Astrocyte (in vitro differentiated cells and primary cell): ENCODE results near the gene SPATC1L. TPM values are rescaled to one million over a fixed set of nuclear protein-coding genes. Genes with fewer than 3 reads are reported as not detected.

Experiments
- DNase-seq: peaks from one replicate; pipeline ENCODE4 v3.0.0-alpha.2; 2010; ENCODE audit warnings: low read depth
- FAIRE-seq: peaks from 2 replicates; lab custom pipeline; 2011; peaks lifted over from hg19 to GRCh38; lab: Jason Lieb, UNC
- H2AFZ ChIP-seq: 2 replicates; pipeline ENCODE4 v1.6.0; 2012; ENCODE audit warnings: low read depth, low read length, inconsistent platforms
- H3K27ac ChIP-seq: 2 replicates; pipeline ENCODE4 v1.5.1; 2011; ENCODE audit warnings: low read depth, low read length, inconsistent platforms
- H3K27me3 ChIP-seq: 2 replicates; pipeline ENCODE4 v1.6.0; 2011; ENCODE audit warnings: low read length, inconsistent platforms; ENCODE audit not compliant: insufficient read depth
- H3K36me3 ChIP-seq: 2 replicates; pipeline ENCODE4 v1.5.1; 2011; ENCODE audit warnings: low read length, inconsistent platforms; ENCODE audit not compliant: insufficient read depth
- H3K4me1 ChIP-seq: 2 replicates; pipeline ENCODE4 v1.5.1; 2011; ENCODE audit warnings: low read length, inconsistent platforms; ENCODE audit not compliant: insufficient read depth
- H3K4me2 ChIP-seq: 2 replicates; pipeline ENCODE4 v1.6.0; 2012; ENCODE audit warnings: low read length, inconsistent platforms
- H3K4me3 ChIP-seq: 2 replicates; pipeline ENCODE4 v1.5.1; 2011; ENCODE audit warnings: low read depth, mild to moderate bottlenecking, low read length, inconsistent platforms; ENCODE audit not compliant: insufficient read depth
- H3K79me2 ChIP-seq: 2 replicates; pipeline ENCODE4 v1.6.0; 2012; ENCODE audit warnings: mild to moderate bottlenecking, low read length, inconsistent platforms; ENCODE audit not compliant: insufficient read depth
- H3K9ac ChIP-seq: 2 replicates; pipeline ENCODE4 v1.6.0; 2012; ENCODE audit warnings: mild to moderate bottlenecking, low read length, inconsistent platforms
- H3K9me3 ChIP-seq: 2 replicates; pipeline ENCODE4 v1.5.1; 2012; ENCODE audit warnings: low read depth, mild to moderate bottlenecking, low read length, inconsistent platforms; ENCODE audit not compliant: insufficient read depth
- H4K20me1 ChIP-seq: 2 replicates; pipeline ENCODE4 v1.6.0; 2012; ENCODE audit warnings: low read length, inconsistent platforms; ENCODE audit not compliant: insufficient read depth
- H3K27ac Mint-ChIP-seq: one replicate; pipeline ENCODE4 v1.8.0; 2021; ENCODE audit warnings: mild to moderate bottlenecking, mixed read lengths; ENCODE audit not compliant: unreplicated experiment
- H3K27me3 Mint-ChIP-seq: one replicate; pipeline ENCODE4 v1.8.0; 2021; ENCODE audit warnings: low read depth, mixed read lengths; ENCODE audit not compliant: unreplicated experiment
- H3K36me3 Mint-ChIP-seq: one replicate; pipeline ENCODE4 v1.8.0; 2021; ENCODE audit warnings: low read depth, mixed read lengths; ENCODE audit not compliant: unreplicated experiment
- H3K4me1 Mint-ChIP-seq: one replicate; pipeline ENCODE4 v1.8.0; 2021; ENCODE audit warnings: low read depth, mixed read lengths; ENCODE audit not compliant: unreplicated experiment
- H3K4me3 Mint-ChIP-seq: one replicate; pipeline ENCODE4 v1.8.0; 2021; ENCODE audit warnings: mild to moderate bottlenecking, moderate library complexity, mixed read lengths; ENCODE audit not compliant: unreplicated experiment
- H3K9me3 Mint-ChIP-seq: one replicate; pipeline ENCODE4 v1.8.0; 2021; ENCODE audit warnings: mild to moderate bottlenecking, mixed read lengths; ENCODE audit not compliant: unreplicated experiment
- CTCF ChIP-seq: IDR thresholded peaks from 2 replicates; pipeline ENCODE4 v1.5.1; 2011; ENCODE audit warnings: low read depth, mild to moderate bottlenecking, inconsistent platforms, low read length, moderate library complexity; ENCODE audit not compliant: insufficient read depth
- EZH2 ChIP-seq: IDR thresholded peaks from 2 replicates; pipeline ENCODE4 v1.6.1; 2012; ENCODE audit warnings: mild to moderate bottlenecking, low read length, inconsistent platforms; ENCODE audit not compliant: insufficient read depth
- total RNA-seq: library from RNA; stranded (reverse); gene quantifications from 2 replicates; pipeline ENCODE4 v1.2.1, GENCODE V29; 2021

The SPATC1L gene
- total RNA-seq, 1 donor from 2014 or later = 17.8 TPM

GRCh38 chr21:46138383-46138970 is 45.8 kb downstream of the SPATC1L start:
- H3K79me2 ChIP-seq = no peaks in the 10 kb centered on the region
- no peaks in the 10 kb centered on the region for H3K27me3 ChIP-seq
- Mint-ChIP-seq H3K36me3 (no peaks in the 10 kb centered on the region), H3K4me1 (peaks cover under 1% of the 10 kb centered on the region), H3K27me3 (peaks cover 18% of the 10 kb centered on the region), H3K4me3 (no peak overlapping the region), H3K27ac (no peak overlapping the region), H3K9me3 (no peaks in the 10 kb centered on the region)
- H3K36me3 ChIP-seq = no peaks in the 10 kb centered on the region
- no peak overlapping the region for H3K4me3 ChIP-seq
- no peak overlapping the region for H2AFZ ChIP-seq
- peaks cover 7% of the 10 kb centered on the region for H3K9me3 ChIP-seq
- FAIRE-seq (no peak), DNase-seq (no peak)
- TF ChIP-seq CTCF = no peak
- TF ChIP-seq EZH2 = no peak
- no peak overlapping the region for H3K27ac ChIP-seq
- H4K20me1 ChIP-seq = peaks cover 8% of the 10 kb centered on the region
- H3K4me2 ChIP-seq = no peak overlapping the region
- no peaks in the 10 kb centered on the region for H3K4me1 ChIP-seq
- no peak overlapping the region for H3K9ac ChIP-seq

- TF ChIP-seq EZH2 = no peak
- no peak for TF ChIP-seq CTCF
- Mint-ChIP-seq H3K4me1 (no peaks in the 10 kb centered on the region), H3K36me3 (no peaks in the 10 kb centered on the region), H3K27me3 (peaks cover 18% of the 10 kb centered on the region), H3K9me3 (no peaks in the 10 kb centered on the region), H3K27ac (no peak overlapping the region), H3K4me3 (no peak overlapping the region)
- peaks cover 7% of the 10 kb centered on the region for H3K9me3 ChIP-seq
- no peak overlapping the region for H2AFZ ChIP-seq
- H3K27me3 ChIP-seq = no peaks in the 10 kb centered on the region
- no peak for DNase-seq
- no peaks in the 10 kb centered on the region for H3K79me2 ChIP-seq
- H4K20me1 ChIP-seq = peaks cover 8% of the 10 kb centered on the region
- H3K36me3 ChIP-seq = no peaks in the 10 kb centered on the region
- H3K4me1 ChIP-seq = no peaks in the 10 kb centered on the region
- H3K4me3 ChIP-seq = no peak overlapping the region
- H3K9ac ChIP-seq = no peak overlapping the region
- no peak overlapping the region for H3K27ac ChIP-seq
- no peak for FAIRE-seq
- no peak overlapping the region for H3K4me2 ChIP-seq
These were observed 46.4 kb downstream of the SPATC1L start for GRCh38 chr21:46137908-46138307.

GRCh38 chr21:46136739-46137349 is 47.4 kb downstream of the SPATC1L start:
- FAIRE-seq = no peak

More at GRCh38 chr21:46136739-46137349, 47.4 kb downstream of the SPATC1L start:
- H3K9ac ChIP-seq = no peak overlapping the region
- H3K36me3 ChIP-seq = no peaks in the 10 kb centered on the region
- H3K27me3 ChIP-seq = no peaks in the 10 kb centered on the region
- H3K4me3 ChIP-seq = no peak overlapping the region
- DNase-seq = no peak
- H3K4me3 Mint-ChIP-seq = no peak overlapping the region
- no peak overlapping the region for H3K27ac Mint-ChIP-seq
- H3K27me3 Mint-ChIP-seq = peaks cover 18% of the 10 kb centered on the region
- H3K36me3 Mint-ChIP-seq = no peaks in the 10 kb centered on the region
- H3K4me1 Mint-ChIP-seq = no peaks in the 10 kb centered on the region
- H2AFZ ChIP-seq = no peak overlapping the region
- H3K9me3 ChIP-seq = peaks cover 4% of the 10 kb centered on the region
- no peaks in the 10 kb centered on the region for H3K9me3 Mint-ChIP-seq
- H3K4me1 ChIP-seq = no peaks in the 10 kb centered on the region
- no peaks in the 10 kb centered on the region for H3K79me2 ChIP-seq
- TF ChIP-seq CTCF (no peak), EZH2 (no peak)
- no peak overlapping the region for H3K4me2 ChIP-seq
- H4K20me1 ChIP-seq = peaks cover 8% of the 10 kb centered on the region
- H3K27ac ChIP-seq = no peak overlapping the region
